ENCODE measurements around the gene GPX7. TPM values are rescaled to one million over a fixed set of nuclear protein-coding genes. Genes with fewer than 3 reads are reported as not detected.

GPX7 gene
- total RNA-seq, 1 experiment from 2014 or later, result not detected

- H3K27ac ChIP-seq (ENCODE audit: low read length), result no peak overlapping the region
- no peak overlapping the region for H3K9ac ChIP-seq (ENCODE audit: low read length)
- H3K27me3 ChIP-seq (ENCODE audit: low read length), result 0 out of 2 replicates have a peak, but pooled peaks cover 16% of the 10 kb centered on the region
- no peaks in the 10 kb centered on the region for H4K20me1 ChIP-seq (ENCODE audit: low read length)
- no peaks in the 10 kb centered on the region for H3K9me2 ChIP-seq (replicated peaks; ENCODE audit: low read length)
- no peak overlapping the region for H2AFZ ChIP-seq (ENCODE audit: low read length)
- ATAC-seq, result no peak
- intact Hi-C loops (cut with micrococcal nuclease), result no loop called here
- H3K36me3 ChIP-seq (ENCODE audit: low read depth, low read length), result no peaks in the 10 kb centered on the region
- CTCF ChIA-PET, result no interaction called here
- H3K4me2 ChIP-seq (ENCODE audit: low read length), result no peak overlapping the region
- BruUV-seq (replicated peaks), result no TSS peak
- TF ChIP-seq EZH2phosphoT487 (IDR thresholded peaks at IDR 0.05; ENCODE audit: borderline replicate concordance, low read length), result no peak
- TF ChIP-seq EZH2 (IDR thresholded peaks at IDR 0.05; ENCODE audit: low read length, unreplicated experiment), result no peak
- TF ChIP-seq CTCF (conservative IDR thresholded peaks at IDR 0.05; ENCODE audit: low read depth, low read length), result no peak
- H3K9me3 ChIP-seq (ENCODE audit: low read length), result no peaks in the 10 kb centered on the region
- no peaks in the 10 kb centered on the region for H3K4me1 ChIP-seq (ENCODE audit: insufficient read depth, low read length)
- POLR2A ChIA-PET (ENCODE audit: unreplicated experiment), result no interaction called here
- DNase-seq, result peak; percentile 48
- no peaks in the 10 kb centered on the region for H3K79me2 ChIP-seq (ENCODE audit: low read length)
- no peaks in the 10 kb centered on the region for H3F3A ChIP-seq (ENCODE audit: low read length, unreplicated experiment)
- H3K4me3 ChIP-seq (ENCODE audit: low read length), result no peak overlapping the region
Measured at GRCh38 chr1:52635321-52636089, 33.3 kb downstream of the GPX7 start.

- DNase-seq (no peak), ATAC-seq (no peak)
- H3K9me2 ChIP-seq (replicated peaks; ENCODE audit: low read length), result no peaks in the 10 kb centered on the region
- intact Hi-C loops (cut with micrococcal nuclease), result no loop called here
- H3K27me3 ChIP-seq (ENCODE audit: low read length), result 0 out of 2 replicates have a peak, but pooled peaks cover 16% of the 10 kb centered on the region
- H3K9me3 ChIP-seq (ENCODE audit: low read length), result no peaks in the 10 kb centered on the region
- no TSS peak for BruUV-seq (replicated peaks)
- TF ChIP-seq EZH2 (IDR thresholded peaks at IDR 0.05; ENCODE audit: low read length, unreplicated experiment), result no peak
- H3K36me3 ChIP-seq (ENCODE audit: low read depth, low read length), result no peaks in the 10 kb centered on the region
- no peak overlapping the region for H3K4me2 ChIP-seq (ENCODE audit: low read length)
- no peak overlapping the region for H3K27ac ChIP-seq (ENCODE audit: low read length)
- no peaks in the 10 kb centered on the region for H3K79me2 ChIP-seq (ENCODE audit: low read length)
- no peaks in the 10 kb centered on the region for H3F3A ChIP-seq (ENCODE audit: low read length, unreplicated experiment)
- no peaks in the 10 kb centered on the region for H4K20me1 ChIP-seq (ENCODE audit: low read length)
- CTCF ChIA-PET, result no interaction called here
- POLR2A ChIA-PET (ENCODE audit: unreplicated experiment), result no interaction called here
- no peak overlapping the region for H3K9ac ChIP-seq (ENCODE audit: low read length)
- no peaks in the 10 kb centered on the region for H3K4me1 ChIP-seq (ENCODE audit: insufficient read depth, low read length)
- no peak overlapping the region for H2AFZ ChIP-seq (ENCODE audit: low read length)
- no peak overlapping the region for H3K4me3 ChIP-seq (ENCODE audit: low read length)
Measured at GRCh38 chr1:52636721-52637695, 34.8 kb downstream of the GPX7 start.

- no peaks in the 10 kb centered on the region for H4K20me1 ChIP-seq (ENCODE audit: low read length)
- no peaks in the 10 kb centered on the region for H3K4me1 ChIP-seq (ENCODE audit: insufficient read depth, low read length)
- H3K9me2 ChIP-seq (replicated peaks; ENCODE audit: low read length), result no peaks in the 10 kb centered on the region
- ATAC-seq (no peak), DNase-seq (no peak)
- intact Hi-C loops (cut with micrococcal nuclease), result no loop called here
- no peak overlapping the region for H3K4me3 ChIP-seq (ENCODE audit: low read length)
- no TSS peak for BruUV-seq (replicated peaks)
- H3F3A ChIP-seq (ENCODE audit: low read length, unreplicated experiment), result no peaks in the 10 kb centered on the region
- no peak overlapping the region for H3K27ac ChIP-seq (ENCODE audit: low read length)
- H3K27me3 ChIP-seq (ENCODE audit: low read length), result 0 out of 2 replicates have a peak, but pooled peaks cover 8% of the 10 kb centered on the region
- CTCF ChIA-PET, result no interaction called here
- TF ChIP-seq CTCF (conservative IDR thresholded peaks at IDR 0.05; ENCODE audit: low read depth, low read length) (no peak), EZH2 (IDR thresholded peaks at IDR 0.05; ENCODE audit: low read length, unreplicated experiment) (no peak), EZH2phosphoT487 (IDR thresholded peaks at IDR 0.05; ENCODE audit: borderline replicate concordance, low read length) (no peak)
- no peak overlapping the region for H3K9ac ChIP-seq (ENCODE audit: low read length)
- H3K9me3 ChIP-seq (ENCODE audit: low read length), result no peaks in the 10 kb centered on the region
- H3K4me2 ChIP-seq (ENCODE audit: low read length), result no peak overlapping the region
- POLR2A ChIA-PET (ENCODE audit: unreplicated experiment), result no interaction called here
- no peak overlapping the region for H2AFZ ChIP-seq (ENCODE audit: low read length)
- H3K36me3 ChIP-seq (ENCODE audit: low read depth, low read length), result no peaks in the 10 kb centered on the region
- H3K79me2 ChIP-seq (ENCODE audit: low read length), result no peaks in the 10 kb centered on the region
Measured at GRCh38 chr1:52637946-52638345, 35.8 kb downstream of the GPX7 start.
